DOHH2 (cell line): ENCODE data around the gene WWTR1.

Source experiments
- H3F3A ChIP-seq: fragments of 200-600 bp; sonication (generic), shearing (Covaris generic); 2 replicates; pipeline ENCODE4 v1.6.0; 2016; ENCODE audit warnings: antibody characterized with exemption, mild to moderate bottlenecking; ENCODE audit not compliant: control insufficient read depth, insufficient read depth
- H3K27ac ChIP-seq: fragments of 200-600 bp; sonication (generic); 2 replicates; pipeline ENCODE4 v1.5.1; 2014; ENCODE audit warnings: low read depth, mild to moderate bottlenecking, low read length, moderate library complexity
- H3K27me3 ChIP-seq: fragments of 200-600 bp; sonication (generic); 2 replicates; pipeline ENCODE4 v1.6.1; 2014; ENCODE audit warnings: mild to moderate bottlenecking, low read length, mixed read lengths; ENCODE audit not compliant: control insufficient read depth
- H3K36me3 ChIP-seq: fragments of 200-600 bp; sonication (generic); 2 replicates; pipeline ENCODE4 v1.6.1; 2014; ENCODE audit warnings: mild to moderate bottlenecking, low read length, moderate library complexity, mixed read lengths; ENCODE audit not compliant: control insufficient read depth
- H3K4me1 ChIP-seq: fragments of 200-600 bp; sonication (generic); 2 replicates; pipeline ENCODE4 v1.6.1; 2014; ENCODE audit warnings: mild to moderate bottlenecking, low read length, mixed read lengths; ENCODE audit not compliant: control insufficient read depth
- H3K4me2 ChIP-seq: fragments of 200-600 bp; sonication (generic); 2 replicates; pipeline ENCODE4 v1.6.0; 2014; ENCODE audit warnings: mild to moderate bottlenecking, low read length, moderate library complexity
- H3K4me3 ChIP-seq: fragments of 200-600 bp; sonication (generic); 2 replicates; pipeline ENCODE4 v1.5.1; 2014; ENCODE audit warnings: mild to moderate bottlenecking, low read length, mixed read lengths
- H3K79me2 ChIP-seq: fragments of 200-600 bp; sonication (generic); 2 replicates; pipeline ENCODE4 v1.6.1; 2014; ENCODE audit warnings: mild to moderate bottlenecking, low read length, mixed read lengths; ENCODE audit not compliant: control insufficient read depth
- H3K9me2 ChIP-seq: fragments of 200-600 bp; sonication (generic); replicated peaks from 2 replicates; pipeline ENCODE4 v1.6.1; 2014; ENCODE audit warnings: mild to moderate bottlenecking, low read length, mixed read lengths; ENCODE audit not compliant: control insufficient read depth
- H3K9me3 ChIP-seq: fragments of 200-600 bp; sonication (generic); 2 replicates; pipeline ENCODE4 v1.6.1; 2014; ENCODE audit warnings: antibody characterized with exemption, low read length, mixed read lengths; ENCODE audit not compliant: control insufficient read depth, insufficient read depth
- H4K20me1 ChIP-seq: fragments of 200-600 bp; sonication (generic); 2 replicates; pipeline ENCODE4 v1.6.0; 2014; ENCODE audit warnings: low read depth, mild to moderate bottlenecking, antibody characterized with exemption, low read length, moderate library complexity; ENCODE audit not compliant: control insufficient read depth, insufficient read depth
- CTCF ChIP-seq: fragments of 200-600 bp; sonication (generic); IDR thresholded peaks from one replicate; pipeline ENCODE4 v1.5.1; 2014; ENCODE audit warnings: antibody characterized with exemption, mild to moderate bottlenecking, low read depth, low read length; ENCODE audit not compliant: poor library complexity, severe bottlenecking
- EZH2phosphoT487 ChIP-seq: fragments of 200-600 bp; sonication (generic); IDR thresholded peaks from 2 replicates; pipeline ENCODE4 v1.6.1; 2017; ENCODE audit warnings: borderline replicate concordance, mild to moderate bottlenecking, antibody characterized with exemption, low read length, moderate library complexity, mixed read lengths

Gene WWTR1

DNA sequence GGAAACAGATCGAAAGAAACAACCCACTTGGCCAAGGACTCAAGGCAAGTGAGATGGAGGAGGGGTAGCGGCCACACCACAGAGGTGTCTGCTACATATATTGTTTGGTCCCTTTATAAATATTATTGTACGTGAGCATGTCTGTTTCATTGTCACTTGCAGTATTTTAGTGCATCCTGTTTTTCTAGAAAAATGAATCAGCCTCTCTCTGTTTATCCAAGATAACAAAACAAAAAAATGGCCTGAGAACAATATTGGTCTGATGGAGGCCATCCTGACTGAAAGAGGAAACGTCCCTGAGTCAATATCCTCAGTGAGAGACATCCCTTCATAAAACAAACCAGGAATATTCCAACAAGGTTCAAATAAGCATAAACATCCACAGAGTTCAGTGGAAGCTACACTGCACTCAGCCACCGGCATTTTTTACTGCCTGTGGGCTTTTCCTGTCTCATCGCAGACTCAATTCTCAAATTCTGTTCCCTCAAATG, 42.0 kb downstream of the WWTR1 start:
- H3F3A ChIP-seq: no peaks in the 10 kb centered on the region
- H3K4me2 ChIP-seq: no peak overlapping the region
- H4K20me1 ChIP-seq: no peaks in the 10 kb centered on the region
- no peaks in the 10 kb centered on the region for H3K4me1 ChIP-seq
- H3K79me2 ChIP-seq: no peaks in the 10 kb centered on the region
- H3K9me2 ChIP-seq: no peaks in the 10 kb centered on the region
- H3K4me3 ChIP-seq: no peak overlapping the region
- H3K27ac ChIP-seq: no peak overlapping the region
- no peaks in the 10 kb centered on the region for H3K36me3 ChIP-seq
- H3K9me3 ChIP-seq: no peaks in the 10 kb centered on the region
- H3K27me3 ChIP-seq: no peaks in the 10 kb centered on the region
- no peak for TF ChIP-seq CTCF
- TF ChIP-seq EZH2phosphoT487: no peak

DNA sequence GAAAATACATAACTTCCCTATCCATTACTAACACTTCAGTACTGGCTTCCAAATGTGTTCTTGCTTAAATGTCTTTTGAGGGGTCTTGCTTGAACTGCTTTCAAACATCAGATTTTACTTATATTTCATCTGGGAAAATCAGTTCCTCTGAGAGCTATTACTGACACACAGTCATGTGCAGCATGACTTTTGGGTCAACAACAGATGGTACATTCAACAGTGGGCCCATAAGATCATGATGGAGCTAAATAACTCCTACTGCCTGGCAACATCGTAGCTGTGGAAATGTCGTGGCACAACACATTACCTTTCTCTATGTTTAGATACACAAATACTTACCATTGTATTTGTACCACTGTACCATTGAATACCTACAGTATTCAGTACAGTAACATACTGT, 43.8 kb downstream of the WWTR1 start:
- TF ChIP-seq CTCF (no peak), EZH2phosphoT487 (no peak)
- Histone ChIP-seq H3K4me1 (no peaks in the 10 kb centered on the region), H4K20me1 (no peaks in the 10 kb centered on the region), H3K9me3 (no peaks in the 10 kb centered on the region), H3K4me2 (no peak overlapping the region), H3K27ac (no peak overlapping the region), H3K79me2 (no peaks in the 10 kb centered on the region), H3K36me3 (no peaks in the 10 kb centered on the region), H3F3A (no peaks in the 10 kb centered on the region), H3K9me2 (no peaks in the 10 kb centered on the region), H3K4me3 (no peak overlapping the region), H3K27me3 (0 out of 2 replicates have a peak, but pooled peaks cover 2% of the 10 kb centered on the region)

- 0 out of 2 replicates have a peak, but pooled peaks cover 2% of the 10 kb centered on the region for H3K27me3 ChIP-seq
- no peaks in the 10 kb centered on the region for H3K4me1 ChIP-seq
- H3K4me2 ChIP-seq: no peak overlapping the region
- no peaks in the 10 kb centered on the region for H3K36me3 ChIP-seq
- no peak for TF ChIP-seq CTCF
- TF ChIP-seq EZH2phosphoT487: no peak
- H3K4me3 ChIP-seq: no peak overlapping the region
- no peaks in the 10 kb centered on the region for H3K9me2 ChIP-seq
- no peaks in the 10 kb centered on the region for H3K79me2 ChIP-seq
- no peaks in the 10 kb centered on the region for H3F3A ChIP-seq
- H3K27ac ChIP-seq: no peak overlapping the region
- H3K9me3 ChIP-seq: no peaks in the 10 kb centered on the region
- no peaks in the 10 kb centered on the region for H4K20me1 ChIP-seq
Observed at GRCh38 chr3:149612456-149612855, 45.4 kb downstream of the WWTR1 start.
